Activated T-cell treated with anti-CD3 and anti-CD28 coated beads for 4 hours (primary cell): ENCODE measurements around the gene ITGA7.

Source experiments
- DNase-seq: peaks from one replicate; pipeline ENCODE4 v3.0.0-alpha.2; 2020

ITGA7 gene, protein sequence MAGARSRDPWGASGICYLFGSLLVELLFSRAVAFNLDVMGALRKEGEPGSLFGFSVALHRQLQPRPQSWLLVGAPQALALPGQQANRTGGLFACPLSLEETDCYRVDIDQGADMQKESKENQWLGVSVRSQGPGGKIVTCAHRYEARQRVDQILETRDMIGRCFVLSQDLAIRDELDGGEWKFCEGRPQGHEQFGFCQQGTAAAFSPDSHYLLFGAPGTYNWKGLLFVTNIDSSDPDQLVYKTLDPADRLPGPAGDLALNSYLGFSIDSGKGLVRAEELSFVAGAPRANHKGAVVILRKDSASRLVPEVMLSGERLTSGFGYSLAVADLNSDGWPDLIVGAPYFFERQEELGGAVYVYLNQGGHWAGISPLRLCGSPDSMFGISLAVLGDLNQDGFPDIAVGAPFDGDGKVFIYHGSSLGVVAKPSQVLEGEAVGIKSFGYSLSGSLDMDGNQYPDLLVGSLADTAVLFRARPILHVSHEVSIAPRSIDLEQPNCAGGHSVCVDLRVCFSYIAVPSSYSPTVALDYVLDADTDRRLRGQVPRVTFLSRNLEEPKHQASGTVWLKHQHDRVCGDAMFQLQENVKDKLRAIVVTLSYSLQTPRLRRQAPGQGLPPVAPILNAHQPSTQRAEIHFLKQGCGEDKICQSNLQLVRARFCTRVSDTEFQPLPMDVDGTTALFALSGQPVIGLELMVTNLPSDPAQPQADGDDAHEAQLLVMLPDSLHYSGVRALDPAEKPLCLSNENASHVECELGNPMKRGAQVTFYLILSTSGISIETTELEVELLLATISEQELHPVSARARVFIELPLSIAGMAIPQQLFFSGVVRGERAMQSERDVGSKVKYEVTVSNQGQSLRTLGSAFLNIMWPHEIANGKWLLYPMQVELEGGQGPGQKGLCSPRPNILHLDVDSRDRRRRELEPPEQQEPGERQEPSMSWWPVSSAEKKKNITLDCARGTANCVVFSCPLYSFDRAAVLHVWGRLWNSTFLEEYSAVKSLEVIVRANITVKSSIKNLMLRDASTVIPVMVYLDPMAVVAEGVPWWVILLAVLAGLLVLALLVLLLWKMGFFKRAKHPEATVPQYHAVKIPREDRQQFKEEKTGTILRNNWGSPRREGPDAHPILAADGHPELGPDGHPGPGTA

GRCh38 chr12:55707841-55708694, at the start of gene ITGA7:
Gene ITGA7, minus strand, starts transcription at chr12:55707904. Its CDS starts 222 bp downstream, at chr12:55707682.
- peak; percentile 50 for DNase-seq

GRCh38 chr12:55755246-55755645, 47.5 kb upstream of the ITGA7 start:
- no peak for DNase-seq

DNA sequence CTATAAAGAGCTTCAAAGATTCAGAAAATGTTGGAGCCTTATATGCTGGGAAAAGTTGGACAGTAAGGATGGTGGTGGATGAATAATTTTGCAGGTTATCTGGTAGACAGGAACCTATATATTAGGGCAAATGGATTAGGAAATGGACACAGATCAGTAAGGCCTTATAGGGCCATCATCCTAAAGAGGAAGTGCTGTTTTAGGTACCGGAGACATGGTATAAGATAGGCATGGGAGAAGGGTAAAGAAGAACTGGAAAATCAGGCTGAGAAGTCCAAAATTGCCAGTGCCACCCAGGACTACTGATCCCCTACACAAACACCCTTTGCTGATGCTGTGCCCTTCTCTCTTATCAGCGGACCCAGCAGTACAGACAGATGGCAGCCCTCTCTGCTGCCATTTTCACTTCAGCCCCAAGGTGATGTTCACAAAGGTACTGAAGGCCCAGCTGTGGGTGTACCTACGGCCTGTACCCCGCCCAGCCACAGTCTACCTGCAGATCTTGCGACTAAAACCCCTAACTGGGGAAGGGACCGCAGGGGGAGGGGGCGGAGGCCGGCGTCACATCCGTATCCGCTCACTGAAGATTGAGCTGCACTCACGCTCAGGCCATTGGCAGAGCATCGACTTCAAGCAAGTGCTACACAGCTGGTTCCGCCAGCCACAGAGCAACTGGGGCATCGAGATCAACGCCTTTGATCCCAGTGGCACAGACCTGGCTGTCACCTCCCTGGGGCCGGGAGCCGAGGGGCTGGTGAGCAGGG, 40.7 kb upstream of the ITGA7 start:
- no peak for DNase-seq

- DNase-seq = no peak
Observed at GRCh38 chr12:55746913-55747231, 39.2 kb upstream of the ITGA7 start.

GRCh38 chr12:55746174-55746912, 38.6 kb upstream of the ITGA7 start:
- no peak for DNase-seq

- DNase-seq = no peak
Observed at GRCh38 chr12:55745361-55746173, 37.9 kb upstream of the ITGA7 start.

GRCh38 chr12:55744340-55745030, 36.8 kb upstream of the ITGA7 start:
- no peak for DNase-seq

GRCh38 chr12:55743406-55744339, 36.0 kb upstream of the ITGA7 start:
- no peak for DNase-seq

DNA sequence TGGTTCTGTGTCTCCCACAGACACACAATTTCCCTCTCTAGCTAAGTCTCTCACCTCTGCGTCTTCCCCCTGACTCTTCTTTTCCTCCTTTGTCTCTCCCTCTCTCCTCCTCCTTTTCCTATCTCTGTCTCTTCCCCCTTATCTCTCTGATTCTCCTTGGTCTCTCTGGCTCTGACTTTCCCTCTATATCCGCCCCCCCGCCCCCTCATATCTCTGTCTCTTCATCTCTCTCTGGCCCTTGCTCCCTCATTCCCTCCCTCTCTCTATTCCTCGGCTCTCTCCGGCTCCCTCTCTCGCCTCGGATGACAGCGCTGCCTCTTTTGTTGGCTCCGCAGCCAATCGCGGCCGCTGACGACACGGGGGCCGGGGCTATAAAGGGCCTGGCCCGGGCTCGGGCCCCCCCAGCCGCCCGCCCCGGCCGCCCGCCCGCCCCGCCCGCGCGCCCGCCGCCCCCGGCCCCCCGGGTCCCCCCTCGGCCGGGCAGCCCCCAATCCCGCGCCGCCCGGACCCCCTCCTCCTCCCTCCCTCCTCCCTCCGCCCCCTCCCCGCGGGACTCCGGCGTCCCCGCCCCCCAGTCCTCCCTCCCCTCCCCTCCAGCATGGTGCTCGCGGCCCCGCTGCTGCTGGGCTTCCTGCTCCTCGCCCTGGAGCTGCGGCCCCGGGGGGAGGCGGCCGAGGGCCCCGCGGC, 35.2 kb upstream of the ITGA7 start, which contains the start of gene GDF11:
TSS of gene GDF11 (plus strand) at position 404 of the 687 bp plus-strand sequence. CDS start at position 599, 195 bp downstream.
- no peak for DNase-seq

GRCh38 chr12:55741931-55742680, 34.4 kb upstream of the ITGA7 start:
- no peak for DNase-seq

DNA sequence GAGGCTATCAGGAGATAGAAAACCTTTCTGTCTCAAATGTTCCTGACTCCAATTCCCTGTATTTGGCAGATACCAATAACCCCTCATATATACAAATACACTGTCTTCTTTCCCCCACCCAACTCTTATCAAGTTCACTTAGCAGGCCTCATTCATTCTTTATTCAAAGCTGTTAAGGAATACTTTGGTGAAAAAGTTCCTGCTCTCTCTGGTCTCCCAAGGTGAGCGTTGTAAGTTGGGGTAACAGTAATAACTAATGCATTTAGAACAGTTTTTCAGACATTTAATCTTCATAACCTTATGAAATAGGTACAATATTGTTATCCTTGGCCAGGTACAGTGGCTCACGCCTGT, 31.3 kb upstream of the ITGA7 start:
- no peak for DNase-seq

DNA sequence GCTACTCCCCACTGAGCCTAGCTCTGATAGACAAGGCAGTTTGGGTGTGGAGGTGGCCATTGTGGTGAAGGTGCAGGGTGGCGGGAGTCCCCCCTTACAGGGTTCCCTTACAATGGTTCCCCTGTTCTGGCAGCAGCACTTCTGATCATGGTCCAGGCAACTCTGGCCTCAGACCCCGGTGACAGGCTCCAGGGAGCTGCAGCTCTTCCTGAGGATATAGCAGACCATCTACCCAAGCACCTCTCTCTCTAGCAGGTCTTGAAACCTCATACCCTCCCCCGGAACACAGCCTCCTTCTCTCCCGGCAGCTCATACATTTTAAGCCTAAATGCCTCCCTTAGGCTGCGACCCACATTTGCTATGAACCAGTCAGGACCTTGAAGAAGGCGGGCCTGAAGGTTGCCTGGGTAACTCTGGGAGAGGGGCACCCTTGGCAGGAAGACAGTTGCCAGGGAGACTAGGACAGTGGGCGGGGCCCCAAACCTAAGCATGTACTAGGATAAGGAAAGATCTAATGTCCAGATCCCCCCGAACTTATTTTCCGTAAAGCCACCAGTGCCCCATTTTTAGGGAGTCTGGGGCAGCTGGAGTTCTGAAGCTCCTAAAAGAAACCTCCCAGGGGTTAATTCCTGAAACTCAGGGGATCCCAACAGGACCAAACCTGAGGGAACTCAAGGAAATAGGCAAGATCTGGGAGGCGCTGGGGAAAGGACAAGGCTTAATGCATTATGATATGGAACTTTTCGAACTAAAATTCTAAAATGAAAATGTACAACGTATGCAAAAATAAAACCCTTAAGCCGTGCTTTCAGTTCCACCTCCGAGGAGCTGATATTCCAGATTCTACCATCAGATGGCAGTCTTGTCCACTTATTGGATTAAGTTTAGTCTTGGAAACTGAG, 30.7 kb upstream of the ITGA7 start:
- DNase-seq = peak; percentile 87

DNA sequence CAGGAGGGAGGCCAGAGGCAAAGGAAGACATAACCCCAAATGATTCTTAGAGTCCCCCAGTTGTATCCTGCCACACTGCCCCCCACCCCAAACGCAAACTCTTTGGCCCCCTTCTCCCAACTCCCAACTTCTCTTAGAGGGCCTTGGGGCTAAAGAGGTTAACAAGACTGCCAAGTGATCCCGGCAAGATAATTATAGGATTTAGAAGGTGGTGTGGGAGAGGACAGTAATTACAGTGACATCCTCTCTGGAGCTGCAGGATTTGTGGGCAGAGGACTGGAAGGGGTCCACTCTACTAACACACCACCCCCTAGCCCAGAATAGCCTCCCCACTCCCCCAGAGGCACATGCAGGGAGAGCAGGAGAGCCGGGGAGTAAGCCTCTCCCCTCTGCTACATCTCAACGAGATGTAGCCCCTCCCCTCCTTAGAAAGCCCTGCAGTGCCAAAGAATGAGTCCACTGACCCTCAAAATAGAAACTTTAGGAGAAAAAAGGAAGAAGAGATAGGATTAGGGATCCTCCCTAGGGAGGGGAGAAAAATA, 29.9 kb upstream of the ITGA7 start:
- DNase-seq = no peak

- no peak for DNase-seq
Observed at GRCh38 chr12:55736780-55737580, 29.3 kb upstream of the ITGA7 start.

DNA sequence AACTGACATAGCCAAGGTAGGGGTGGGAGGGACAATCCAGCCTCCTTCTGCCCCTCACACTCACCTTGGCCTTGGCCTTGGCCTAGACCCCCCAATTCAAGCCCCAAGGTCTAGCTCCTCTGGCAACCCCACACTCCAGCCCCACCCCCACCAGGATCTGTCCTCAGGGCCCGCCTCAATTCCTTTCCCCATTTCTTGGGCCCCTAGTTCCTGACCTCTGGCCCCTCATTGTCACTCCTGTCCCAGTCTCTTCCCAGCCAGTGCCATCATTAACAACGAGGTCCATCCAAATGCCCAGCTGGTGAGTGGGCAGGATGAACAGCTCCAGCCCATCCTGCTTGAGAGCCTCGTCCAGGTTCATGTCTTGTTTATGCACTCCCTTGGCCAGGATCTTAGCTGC, 28.4 kb upstream of the ITGA7 start:
- DNase-seq = no peak
